ENCODE results near the gene UBE2G1.

DNA sequence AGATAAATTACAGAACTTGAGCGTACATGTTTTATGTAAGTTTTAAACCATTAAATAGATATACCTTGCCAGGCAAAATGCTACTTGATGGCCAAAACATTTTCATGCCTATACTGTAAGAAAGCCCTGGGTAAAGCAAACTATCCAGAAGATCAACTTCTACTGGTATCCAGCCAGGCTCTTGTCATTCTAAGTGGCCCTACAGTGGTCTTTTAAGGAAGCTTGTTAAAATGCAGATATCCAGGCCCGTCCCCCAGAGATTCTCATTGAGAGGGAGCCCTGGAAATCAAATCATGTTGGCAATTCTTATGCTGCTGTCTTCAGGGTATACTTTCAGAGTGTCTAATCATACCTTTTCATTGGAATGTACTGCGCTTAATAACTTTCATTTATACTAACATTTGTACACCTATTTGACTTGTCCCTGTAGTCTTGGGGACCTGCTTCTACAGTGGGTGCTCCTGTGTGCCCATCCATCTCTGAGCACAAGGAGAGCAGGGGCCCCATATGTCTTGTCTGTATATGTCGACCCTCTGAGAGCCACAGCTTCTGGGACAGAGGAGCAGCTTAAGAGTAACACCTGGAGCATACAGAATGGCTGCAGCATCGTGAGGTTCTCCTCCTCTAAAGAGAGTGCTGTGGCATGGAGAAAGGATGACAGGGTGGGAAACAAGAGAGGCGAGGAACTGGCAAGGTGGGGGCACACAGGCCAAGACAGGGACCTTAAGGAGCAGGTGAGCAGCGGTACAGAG, 59.1 kb downstream of the UBE2G1 start:
- TF ChIP-seq, protein P1, sequence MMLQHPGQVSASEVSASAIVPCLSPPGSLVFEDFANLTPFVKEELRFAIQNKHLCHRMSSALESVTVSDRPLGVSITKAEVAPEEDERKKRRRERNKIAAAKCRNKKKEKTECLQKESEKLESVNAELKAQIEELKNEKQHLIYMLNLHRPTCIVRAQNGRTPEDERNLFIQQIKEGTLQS (IDR thresholded peaks at IDR 0.05): no peak
- no peak for TF ChIP-seq TAF1 (conservative IDR thresholded peaks at IDR 0.05)

Measured in liver (tissue), 1 donor.